Activated CD8-positive, alpha-beta memory T cell treated with anti-CD3 and anti-CD28 coated beads, Interleukin-2, amount 50 U/mL, for 48 hours (primary cell): ENCODE results near the gene SPARC.

Experiments
- DNase-seq: peaks from one replicate; pipeline ENCODE4 v3.0.0-alpha.2; 2020

SPARC gene

GRCh38 chr5:151618907-151619306 lies 67.8 kb downstream of the SPARC start:
- no peak for DNase-seq

- DNase-seq = no peak
Measured at GRCh38 chr5:151617841-151618710, 68.6 kb downstream of the SPARC start.

GRCh38 chr5:151617383-151617840 lies 69.3 kb downstream of the SPARC start:
- DNase-seq = no peak

- DNase-seq = peak; percentile 55
Measured at GRCh38 chr5:151615431-151615830, 71.3 kb downstream of the SPARC start.

- no peak for DNase-seq
Measured at GRCh38 chr5:151614565-151614964, 72.2 kb downstream of the SPARC start.

- peak; percentile 60 for DNase-seq
Measured at GRCh38 chr5:151612689-151613427, 73.9 kb downstream of the SPARC start.

GRCh38 chr5:151611127-151611775 lies 75.5 kb downstream of the SPARC start:
- DNase-seq = no peak
